ENCODE measurements around the gene COL21A1.

COL21A1 gene

DNA sequence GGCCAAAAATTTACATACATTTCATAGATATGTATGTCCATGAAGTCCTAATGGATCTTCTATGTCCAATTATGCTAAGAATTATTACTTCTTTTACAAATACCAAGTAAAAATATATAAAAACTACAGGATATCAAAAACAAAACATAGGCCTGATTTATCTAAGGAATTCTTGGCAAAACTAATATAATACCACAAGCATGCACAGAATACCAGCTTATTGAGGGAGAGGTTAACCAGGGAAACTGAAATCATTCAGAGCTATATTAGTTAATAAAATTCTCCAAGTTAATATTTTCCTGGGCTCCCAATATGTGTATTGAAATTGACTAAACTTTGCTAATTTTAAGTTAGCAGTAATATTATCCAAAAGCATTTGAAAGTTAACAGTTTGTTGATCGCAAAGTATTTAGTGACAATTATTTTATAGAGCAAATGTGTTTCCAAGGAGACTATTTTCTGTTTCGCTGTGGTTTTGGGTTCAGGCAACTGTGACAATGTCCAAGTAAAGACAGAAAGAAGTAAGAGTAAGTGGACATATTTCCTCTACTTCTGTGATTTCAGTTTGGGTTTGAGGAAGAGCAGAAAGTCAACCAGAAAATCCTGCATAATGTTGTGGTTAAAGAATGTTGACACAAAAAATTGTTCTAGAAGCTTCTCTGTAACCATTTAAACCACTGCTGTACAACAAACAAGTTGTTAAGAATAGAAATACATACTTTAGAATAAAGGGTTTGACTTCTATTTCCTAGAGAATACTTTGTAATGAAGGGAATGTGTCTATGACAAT, 167.4 kb downstream of the COL21A1 start:
- Mint-ChIP-seq H3K4me1 (no peaks in the 10 kb centered on the region), H3K27me3 (no peaks in the 10 kb centered on the region), H3K9me3 (peaks cover 10% of the 10 kb centered on the region), H3K36me3 (no peaks in the 10 kb centered on the region), H3K27ac (no peak overlapping the region), H3K4me3 (no peak overlapping the region)
- ATAC-seq: no peak

DNA sequence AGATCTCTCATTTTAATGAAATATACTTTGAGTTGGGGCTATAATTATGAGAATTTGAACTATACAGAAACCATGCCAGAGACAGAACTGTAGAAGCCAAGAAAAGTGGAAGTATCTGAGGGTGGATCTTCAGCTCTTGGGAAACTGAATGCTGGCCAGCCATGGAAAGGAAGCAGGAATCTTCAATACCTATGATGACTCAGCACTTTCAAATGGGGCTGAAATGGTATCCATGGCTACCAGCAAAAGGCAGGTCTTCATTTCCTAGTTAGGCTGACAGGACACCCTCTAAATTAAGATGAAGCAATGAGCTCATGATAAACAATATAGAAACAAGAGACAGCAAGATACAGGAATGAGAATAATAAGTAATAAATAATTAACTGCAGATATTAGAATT, 171.3 kb downstream of the COL21A1 start:
- H3K4me1 Mint-ChIP-seq: no peaks in the 10 kb centered on the region
- H3K27me3 Mint-ChIP-seq: no peaks in the 10 kb centered on the region
- ATAC-seq: no peak
- no peak overlapping the region for H3K27ac Mint-ChIP-seq
- peaks cover 8% of the 10 kb centered on the region for H3K9me3 Mint-ChIP-seq
- H3K4me3 Mint-ChIP-seq: no peak overlapping the region
- H3K36me3 Mint-ChIP-seq: no peaks in the 10 kb centered on the region

DNA sequence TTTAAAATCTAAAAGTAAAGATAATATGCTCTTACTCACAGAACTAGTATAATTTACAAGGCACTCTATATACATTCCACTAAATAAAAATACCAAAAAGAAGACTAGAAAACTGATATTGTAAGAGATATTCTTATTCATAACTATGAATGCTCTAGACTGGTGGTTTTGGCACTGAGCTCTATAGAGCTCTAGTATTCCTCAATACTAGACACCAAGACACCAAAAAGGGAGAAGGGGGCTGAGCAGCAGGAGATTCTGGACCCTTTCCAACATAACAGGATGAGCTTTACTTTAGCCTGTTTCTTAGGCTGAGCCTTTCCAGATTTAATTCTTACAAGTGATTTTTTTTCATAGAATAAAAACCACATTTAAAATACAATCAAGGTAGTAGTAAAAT, 173.6 kb downstream of the COL21A1 start:
- Mint-ChIP-seq H3K36me3 (no peaks in the 10 kb centered on the region), H3K4me1 (no peaks in the 10 kb centered on the region), H3K27ac (no peak overlapping the region), H3K27me3 (no peaks in the 10 kb centered on the region), H3K9me3 (peaks cover 9% of the 10 kb centered on the region), H3K4me3 (no peak overlapping the region)
- no peak for ATAC-seq

DNA sequence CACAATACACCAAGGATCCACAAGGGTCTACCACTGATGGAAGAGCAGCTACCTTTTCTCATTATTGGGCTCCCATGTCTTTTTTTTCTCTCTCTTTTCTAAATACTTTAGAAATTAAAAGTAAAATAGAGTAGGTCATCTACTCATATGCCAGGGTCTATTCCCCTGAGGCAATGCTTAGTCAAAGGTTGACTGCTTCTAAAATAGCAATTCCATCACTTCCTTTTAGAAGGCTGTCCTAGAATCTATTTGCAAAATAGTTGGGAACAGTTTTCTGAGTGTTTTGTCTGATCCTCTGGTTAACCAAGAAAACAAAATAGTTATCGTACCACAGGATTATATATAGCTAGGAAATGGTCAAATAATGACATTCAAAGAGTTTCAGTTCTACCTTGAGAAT, 174.1 kb downstream of the COL21A1 start:
- Mint-ChIP-seq H3K27ac (no peak overlapping the region), H3K36me3 (no peaks in the 10 kb centered on the region), H3K9me3 (peaks cover 9% of the 10 kb centered on the region), H3K4me3 (no peak overlapping the region), H3K27me3 (no peaks in the 10 kb centered on the region), H3K4me1 (no peaks in the 10 kb centered on the region)
- no peak for ATAC-seq

DNA sequence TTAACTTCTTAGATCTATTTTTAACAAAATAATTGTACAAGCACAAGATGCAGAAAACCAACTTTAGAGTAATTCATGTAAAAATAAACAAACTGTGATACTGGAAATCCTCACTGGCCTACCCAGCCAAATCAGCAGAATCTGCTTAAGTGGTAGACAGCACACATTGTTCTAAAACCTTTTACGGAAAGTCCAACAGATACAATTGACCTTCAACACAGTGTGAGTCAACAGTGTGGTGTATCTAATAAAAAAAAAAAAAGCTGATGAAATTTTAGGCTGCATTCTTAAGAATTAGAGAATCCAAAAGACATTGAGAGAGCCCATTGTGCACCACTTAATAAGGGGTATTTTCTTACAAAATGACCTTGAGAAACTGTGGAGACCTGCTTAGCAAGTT, 174.5 kb downstream of the COL21A1 start:
- H3K9me3 Mint-ChIP-seq: peaks cover 9% of the 10 kb centered on the region
- no peak overlapping the region for H3K27ac Mint-ChIP-seq
- no peaks in the 10 kb centered on the region for H3K27me3 Mint-ChIP-seq
- ATAC-seq: no peak
- H3K4me3 Mint-ChIP-seq: no peak overlapping the region
- H3K36me3 Mint-ChIP-seq: no peaks in the 10 kb centered on the region
- H3K4me1 Mint-ChIP-seq: no peaks in the 10 kb centered on the region

DNA sequence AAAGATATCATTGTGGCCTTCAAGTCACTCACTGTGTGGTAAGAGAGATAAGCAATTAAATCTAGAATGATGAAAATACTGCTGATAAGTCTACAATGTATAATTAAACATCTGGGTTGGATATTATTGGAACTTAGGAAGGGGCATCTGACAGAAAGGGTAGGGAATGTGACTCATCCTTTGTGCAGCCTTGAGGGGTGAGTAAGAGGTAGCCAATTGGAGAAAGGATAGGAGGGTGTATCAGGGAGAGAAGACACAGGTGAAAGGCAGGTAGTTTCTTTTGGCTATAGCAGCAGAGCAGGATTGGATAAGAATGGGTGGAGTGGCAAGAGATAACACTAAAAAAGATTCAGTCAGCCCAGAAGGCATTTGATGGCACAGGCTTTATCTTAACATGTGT, 182.0 kb downstream of the COL21A1 start:
- H3K27me3 Mint-ChIP-seq: no peaks in the 10 kb centered on the region
- no peaks in the 10 kb centered on the region for H3K4me1 Mint-ChIP-seq
- H3K27ac Mint-ChIP-seq: no peak overlapping the region
- H3K36me3 Mint-ChIP-seq: no peaks in the 10 kb centered on the region
- H3K4me3 Mint-ChIP-seq: no peak overlapping the region
- ATAC-seq: no peak
- H3K9me3 Mint-ChIP-seq: peaks cover 3% of the 10 kb centered on the region

DNA sequence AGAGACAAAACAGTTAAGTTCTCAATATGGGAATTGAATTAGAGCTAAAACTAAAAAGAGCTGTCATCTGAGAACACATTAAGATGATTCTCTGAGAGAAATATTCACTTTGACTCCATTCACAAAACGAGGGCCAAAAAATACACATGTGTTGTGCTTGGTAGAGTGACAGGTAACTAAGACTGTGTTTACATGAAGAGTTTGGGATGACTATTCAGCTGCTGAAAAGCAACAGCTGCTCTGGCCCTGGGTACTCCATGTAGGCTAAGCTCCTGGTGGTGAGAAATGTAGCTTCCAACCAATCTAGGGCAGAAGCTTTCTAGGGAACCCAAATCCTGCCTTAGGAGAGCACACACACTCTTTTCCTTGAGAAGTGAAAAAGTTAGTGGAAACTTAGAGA, 184.5 kb downstream of the COL21A1 start:
- H3K4me3 Mint-ChIP-seq: no peak overlapping the region
- no peaks in the 10 kb centered on the region for H3K27me3 Mint-ChIP-seq
- peaks cover 3% of the 10 kb centered on the region for H3K9me3 Mint-ChIP-seq
- H3K36me3 Mint-ChIP-seq: no peaks in the 10 kb centered on the region
- H3K27ac Mint-ChIP-seq: no peak overlapping the region
- no peaks in the 10 kb centered on the region for H3K4me1 Mint-ChIP-seq
- ATAC-seq: no peak

DNA sequence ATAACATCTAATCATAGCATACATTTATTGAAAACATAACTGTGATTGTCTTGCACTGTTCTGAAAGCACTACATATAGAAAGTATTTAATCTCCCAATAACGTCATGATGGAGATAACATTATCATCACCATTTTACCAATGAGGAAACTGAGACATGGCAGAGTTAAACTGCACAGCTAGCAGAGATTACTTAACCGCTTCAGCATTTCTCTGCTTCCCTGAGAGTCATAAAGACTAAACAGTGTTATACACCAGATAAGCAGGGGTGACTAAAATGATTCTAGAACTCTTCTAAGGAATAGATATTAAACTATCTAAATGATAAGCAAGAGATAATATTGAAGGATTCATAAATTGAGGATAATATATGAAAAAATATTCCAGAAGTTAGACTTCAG, 188.7 kb downstream of the COL21A1 start:
- no peak for ATAC-seq
- no peaks in the 10 kb centered on the region for H3K27me3 Mint-ChIP-seq
- H3K9me3 Mint-ChIP-seq: no peaks in the 10 kb centered on the region
- no peak overlapping the region for H3K4me3 Mint-ChIP-seq
- no peak overlapping the region for H3K27ac Mint-ChIP-seq
- no peaks in the 10 kb centered on the region for H3K4me1 Mint-ChIP-seq
- no peaks in the 10 kb centered on the region for H3K36me3 Mint-ChIP-seq

DNA sequence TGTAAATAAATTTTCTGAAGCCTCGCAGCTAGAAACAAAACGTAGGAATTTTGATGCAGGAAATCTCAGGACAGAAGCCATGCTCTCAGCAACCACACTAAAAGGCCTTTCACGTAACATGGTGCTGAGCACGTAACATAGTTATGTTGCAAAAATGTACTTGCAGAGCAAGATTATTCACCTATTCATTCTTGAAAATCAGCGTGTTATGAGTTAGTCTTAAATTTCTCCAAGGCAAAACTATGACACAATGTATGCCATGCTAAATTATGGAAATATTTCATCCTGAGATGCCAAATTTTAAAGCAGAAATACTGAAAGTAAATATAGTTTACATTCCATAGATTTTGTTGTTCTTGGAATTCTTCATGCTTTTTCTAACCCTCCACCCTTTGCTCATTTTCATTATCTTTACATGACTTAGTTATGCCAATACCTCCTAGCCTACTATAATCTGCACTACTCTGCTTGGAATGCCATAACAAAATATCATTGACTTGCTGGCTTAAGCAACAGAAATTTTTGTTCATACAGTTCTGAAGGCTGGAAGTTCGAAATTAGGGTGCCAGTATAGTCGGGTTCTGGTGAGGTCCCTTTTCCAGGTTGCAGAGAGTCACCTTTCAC, 192.2 kb downstream of the COL21A1 start:
- ATAC-seq: no peak
- Mint-ChIP-seq H3K27ac (no peak overlapping the region), H3K4me3 (no peak overlapping the region), H3K9me3 (peaks cover 6% of the 10 kb centered on the region), H3K27me3 (no peaks in the 10 kb centered on the region), H3K4me1 (no peaks in the 10 kb centered on the region), H3K36me3 (no peaks in the 10 kb centered on the region)

DNA sequence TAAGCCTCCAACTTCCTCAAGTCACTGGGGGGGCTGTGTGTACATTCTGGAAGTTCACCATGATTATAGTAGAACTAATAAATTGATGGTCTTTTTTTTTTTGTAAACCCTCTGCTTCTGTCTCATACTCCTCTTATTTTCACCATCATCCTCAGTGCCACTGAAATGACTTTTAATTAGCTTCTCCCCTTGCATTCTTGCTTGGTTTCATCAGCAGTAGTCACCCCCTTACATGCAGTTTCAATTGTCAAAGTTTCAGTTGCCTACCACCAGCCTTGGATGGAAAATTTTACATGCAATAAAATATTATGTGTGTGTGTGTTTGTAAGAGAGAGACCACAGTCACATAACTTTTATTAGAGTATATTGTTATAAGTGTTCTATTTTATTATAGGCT, 196.2 kb downstream of the COL21A1 start:
- Mint-ChIP-seq H3K27me3 (no peaks in the 10 kb centered on the region), H3K9me3 (peaks cover 7% of the 10 kb centered on the region), H3K4me3 (no peak overlapping the region), H3K36me3 (no peaks in the 10 kb centered on the region), H3K27ac (no peak overlapping the region), H3K4me1 (no peaks in the 10 kb centered on the region)
- ATAC-seq: no peak

DNA sequence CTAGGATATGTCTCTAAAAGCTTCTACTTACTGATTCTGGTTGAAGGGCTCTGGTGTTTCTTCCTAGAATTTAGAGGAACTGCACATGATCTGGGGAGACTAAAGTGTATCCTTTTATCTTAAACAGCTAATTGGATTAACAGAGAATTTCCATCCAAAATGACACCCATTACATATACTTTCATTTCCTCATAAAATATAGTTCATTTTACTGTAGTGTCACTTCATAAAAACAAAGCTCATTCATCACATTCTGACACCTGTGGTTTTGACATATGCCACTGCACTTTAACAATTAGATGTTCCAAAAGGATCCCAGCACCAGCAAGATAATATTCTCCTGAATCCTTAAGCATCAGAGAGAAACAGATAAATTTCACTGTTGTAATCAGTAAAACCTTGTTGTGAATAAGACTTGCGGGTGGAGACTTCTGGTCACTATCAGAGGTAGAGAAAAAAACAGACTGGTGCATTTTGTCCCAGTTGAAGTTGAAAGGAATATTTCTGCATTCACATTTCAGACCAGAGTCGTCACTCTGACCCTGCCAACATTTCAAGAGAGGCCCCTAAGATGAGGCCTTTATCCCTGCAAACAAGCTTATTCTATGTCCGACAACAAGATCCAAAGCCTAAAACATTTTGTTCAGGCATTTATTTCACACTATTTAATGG, 196.7 kb downstream of the COL21A1 start:
- ATAC-seq: no peak
- H3K27ac Mint-ChIP-seq: no peak overlapping the region
- no peaks in the 10 kb centered on the region for H3K27me3 Mint-ChIP-seq
- no peaks in the 10 kb centered on the region for H3K36me3 Mint-ChIP-seq
- H3K4me3 Mint-ChIP-seq: no peak overlapping the region
- H3K4me1 Mint-ChIP-seq: no peaks in the 10 kb centered on the region
- H3K9me3 Mint-ChIP-seq: peaks cover 7% of the 10 kb centered on the region

DNA sequence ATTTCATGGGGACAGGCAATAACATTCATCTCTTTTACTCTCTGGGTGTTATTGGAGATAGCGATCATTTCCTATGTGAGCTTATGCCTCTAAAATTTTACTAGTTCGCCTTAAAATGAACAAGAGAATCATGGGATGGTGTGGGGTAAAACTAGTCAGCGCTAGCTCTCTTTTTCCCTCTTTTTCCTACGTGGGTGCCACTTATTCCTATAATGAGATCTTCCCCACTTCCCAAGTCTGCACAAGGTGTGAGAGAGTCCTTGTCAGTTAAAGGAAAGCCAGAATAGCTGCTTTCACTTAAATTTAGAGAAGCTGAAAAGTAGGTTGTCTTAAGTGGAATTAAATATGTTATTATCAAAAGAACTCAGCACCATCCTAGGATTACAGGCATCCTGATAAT, 198.8 kb downstream of the COL21A1 start:
- Mint-ChIP-seq H3K4me1 (no peaks in the 10 kb centered on the region), H3K27me3 (no peaks in the 10 kb centered on the region), H3K4me3 (no peak overlapping the region), H3K9me3 (peaks cover 7% of the 10 kb centered on the region), H3K27ac (no peak overlapping the region), H3K36me3 (no peaks in the 10 kb centered on the region)
- ATAC-seq: no peak

DNA sequence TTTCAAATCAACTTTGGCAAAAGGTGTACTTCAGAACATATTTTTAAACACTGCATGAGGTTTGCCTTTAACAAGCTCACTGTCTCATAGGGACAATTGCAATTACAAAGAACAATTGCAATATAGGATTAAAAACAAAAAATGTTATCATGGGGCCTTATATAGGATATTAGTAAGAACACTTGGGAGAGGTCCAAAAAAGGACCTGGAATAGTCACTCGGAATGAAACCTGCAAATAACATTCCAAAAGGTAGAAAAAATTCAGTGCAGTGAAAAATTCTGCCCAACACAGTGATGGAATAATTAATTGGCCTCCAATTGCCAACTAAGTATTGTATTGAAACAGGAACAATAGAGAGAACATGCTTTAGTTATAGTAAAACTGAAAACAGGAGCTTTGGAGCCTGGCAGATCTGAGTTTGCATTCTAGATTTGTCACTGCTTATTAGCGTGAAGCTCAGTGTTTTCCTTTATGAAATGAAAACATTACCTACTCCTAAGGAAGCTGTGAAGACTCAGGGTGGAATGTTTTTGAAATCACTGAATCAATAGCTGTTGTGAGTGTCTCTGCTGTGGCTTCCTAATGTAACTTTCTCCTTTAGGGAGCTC, 199.3 kb downstream of the COL21A1 start:
- Mint-ChIP-seq H3K27ac (no peak overlapping the region), H3K36me3 (no peaks in the 10 kb centered on the region), H3K4me3 (no peak overlapping the region), H3K4me1 (no peaks in the 10 kb centered on the region), H3K9me3 (peaks cover 7% of the 10 kb centered on the region), H3K27me3 (no peaks in the 10 kb centered on the region)
- ATAC-seq: no peak

DNA sequence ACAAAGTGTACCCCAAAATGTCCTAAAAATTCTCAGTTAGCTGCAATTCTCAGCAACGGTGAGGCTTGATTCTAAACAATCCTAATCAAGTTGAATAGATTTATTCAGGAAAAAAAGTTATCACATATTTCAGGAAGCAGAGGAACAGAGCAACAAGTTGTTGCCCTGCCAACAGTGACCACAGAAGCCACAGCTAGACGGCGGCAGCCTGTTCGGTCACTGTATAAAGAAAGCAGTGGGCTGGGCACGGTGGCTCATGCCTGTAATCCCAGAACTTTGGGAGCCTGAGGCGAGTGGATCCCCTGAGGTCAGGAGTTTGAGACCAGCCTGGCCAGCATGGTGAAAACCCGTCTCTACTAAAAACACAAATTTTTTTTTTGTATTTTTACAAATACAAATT, 200.8 kb downstream of the COL21A1 start:
- Mint-ChIP-seq H3K27ac (no peak overlapping the region), H3K36me3 (no peaks in the 10 kb centered on the region), H3K27me3 (no peaks in the 10 kb centered on the region), H3K9me3 (peaks cover 4% of the 10 kb centered on the region), H3K4me1 (no peaks in the 10 kb centered on the region), H3K4me3 (no peak overlapping the region)
- ATAC-seq: no peak

DNA sequence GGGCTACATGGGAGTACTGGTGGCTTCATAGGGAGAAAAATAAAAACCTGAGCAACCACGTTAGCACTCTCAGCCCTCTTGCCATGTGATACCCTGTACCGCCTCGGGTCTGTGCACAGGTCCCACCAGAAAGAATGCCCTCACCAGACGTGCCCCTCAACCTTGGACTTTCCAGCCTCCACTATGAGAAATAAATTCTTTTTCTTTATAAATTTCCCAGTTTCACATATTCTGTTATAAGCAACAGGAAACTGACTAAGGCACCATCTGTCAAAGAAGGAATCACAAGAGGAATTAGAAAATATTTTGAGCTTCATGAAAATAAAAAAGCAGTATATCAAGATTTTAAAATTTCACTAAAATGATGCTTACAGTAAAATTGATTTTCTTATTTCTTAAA, 203.6 kb downstream of the COL21A1 start:
- H3K27ac Mint-ChIP-seq: no peak overlapping the region
- H3K27me3 Mint-ChIP-seq: no peaks in the 10 kb centered on the region
- H3K4me3 Mint-ChIP-seq: no peak overlapping the region
- H3K9me3 Mint-ChIP-seq: no peaks in the 10 kb centered on the region
- H3K36me3 Mint-ChIP-seq: no peaks in the 10 kb centered on the region
- ATAC-seq: no peak
- H3K4me1 Mint-ChIP-seq: no peaks in the 10 kb centered on the region

DNA sequence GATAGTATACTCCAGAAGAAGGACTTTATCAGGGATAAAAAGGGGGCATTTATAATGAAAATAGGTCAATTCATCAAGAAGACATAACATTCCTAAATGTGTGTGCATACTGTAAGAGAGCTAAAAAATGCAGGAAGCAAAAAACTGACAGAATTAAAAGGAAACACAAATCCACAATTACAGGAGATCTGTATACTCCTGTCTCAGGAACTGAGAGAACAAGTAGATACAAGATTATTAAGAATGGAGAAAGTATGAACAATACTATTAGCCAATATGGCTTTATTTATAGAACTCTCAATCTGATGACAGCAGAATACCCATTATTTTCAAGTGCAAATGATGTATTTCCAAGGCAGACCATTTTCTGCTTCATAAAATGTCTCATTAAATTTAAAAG, 204.3 kb downstream of the COL21A1 start:
- H3K4me3 Mint-ChIP-seq: no peak overlapping the region
- no peaks in the 10 kb centered on the region for H3K36me3 Mint-ChIP-seq
- H3K4me1 Mint-ChIP-seq: no peaks in the 10 kb centered on the region
- peaks cover 2% of the 10 kb centered on the region for H3K9me3 Mint-ChIP-seq
- ATAC-seq: no peak
- H3K27ac Mint-ChIP-seq: no peak overlapping the region
- H3K27me3 Mint-ChIP-seq: no peaks in the 10 kb centered on the region
